IMR-90 (cell line): ENCODE measurements around the gene TSPAN31. TPM values are rescaled to one million over a fixed set of nuclear protein-coding genes. Genes with fewer than 3 reads are reported as not detected.

Experiments
- ATAC-seq: fragments of 200-7000 bp; cut with Tn5 transposase; 2 replicates; pipeline ENCODE4 v1.9.1; 2020; ENCODE audit warnings: low read depth, mild to moderate bottlenecking, moderate library complexity
- BruUV-seq: library from RNA; stranded (reverse); fragments of 400-500 nt; replicated peaks from 2 replicates; lab custom pipeline; 2021; lab: Mats Ljungman, UMichigan
- CTCF ChIA-PET: fragments of 300-600 bp; formaldehyde crosslinking; extraction: SDS; loops from one replicate; lab custom pipeline; 2021; ENCODE audit warnings: antibody characterized with exemption; lab: Yijun Ruan, JAX
- POLR2A ChIA-PET: fragments of 300-600 bp; sonication (Branson Sonifier 250); formaldehyde crosslinking; loops from one replicate; lab custom pipeline; 2022; ENCODE audit warnings: antibody characterized with exemption; ENCODE audit not compliant: unreplicated experiment; lab: Charles Lee
- DNase-seq: peaks from one replicate; pipeline ENCODE4 v3.0.0; 2013
- H2AFZ ChIP-seq: replicated peaks from 2 replicates; pipeline ENCODE3; 2013; ENCODE audit warnings: low read length, mild to moderate bottlenecking; ENCODE audit not compliant: poor library complexity
- H2AK5ac ChIP-seq: 2 replicates; pipeline ENCODE4 v1.6.1; 2013; ENCODE audit warnings: low read depth, low read length, inconsistent platforms
- H2AK9ac ChIP-seq: replicated peaks from 2 replicates; pipeline ENCODE3; 2013; ENCODE audit warnings: mild to moderate bottlenecking, low read depth, low read length, moderate library complexity; ENCODE audit not compliant: poor library complexity
- H2BK120ac ChIP-seq: 2 replicates; pipeline ENCODE4 v1.6.1; 2013; ENCODE audit warnings: low read depth, low read length, inconsistent platforms
- H2BK15ac ChIP-seq: 3 replicates; pipeline ENCODE4 v1.6.1; 2013; ENCODE audit warnings: low read depth, low read length, inconsistent platforms
- H2BK20ac ChIP-seq: 2 replicates; pipeline ENCODE4 v1.6.1; 2013; ENCODE audit warnings: low read depth, mild to moderate bottlenecking, inconsistent platforms, low read length, moderate library complexity
- H2BK5ac ChIP-seq: 2 replicates; pipeline ENCODE4 v1.6.1; 2013; ENCODE audit warnings: mild to moderate bottlenecking, low read depth, low read length, inconsistent platforms; ENCODE audit not compliant: poor library complexity, severe bottlenecking
- H3K14ac ChIP-seq: replicated peaks from 2 replicates; pipeline ENCODE4 v1.6.1; 2013; ENCODE audit warnings: low read depth, low read length, inconsistent platforms
- H3K18ac ChIP-seq: 2 replicates; pipeline ENCODE4 v1.6.1; 2013; ENCODE audit warnings: low read depth, low read length, control low read depth
- H3K23ac ChIP-seq: 2 replicates; pipeline ENCODE4 v1.6.1; 2013; ENCODE audit warnings: low read depth, low read length, inconsistent platforms
- H3K27ac ChIP-seq: 2 replicates; pipeline ENCODE4 v1.5.1; 2013; ENCODE audit warnings: mild to moderate bottlenecking, control low read depth, low read length; ENCODE audit not compliant: insufficient read depth
- H3K27me3 ChIP-seq: 2 replicates; pipeline ENCODE4 v1.6.1; 2013; ENCODE audit warnings: low read length; ENCODE audit not compliant: control insufficient read depth, insufficient read depth
- H3K36me3 ChIP-seq: 2 replicates; pipeline ENCODE4 v1.6.1; 2013; ENCODE audit warnings: low read length, mixed read lengths; ENCODE audit not compliant: control insufficient read depth, insufficient read depth
- H3K4ac ChIP-seq: 2 replicates; pipeline ENCODE4 v1.6.1; 2013; ENCODE audit warnings: low read depth, low read length, inconsistent platforms
- H3K4me1 ChIP-seq: 2 replicates; pipeline ENCODE4 v1.6.1; 2013; ENCODE audit warnings: low read length, mixed read lengths; ENCODE audit not compliant: control insufficient read depth, insufficient read depth
- H3K4me2 ChIP-seq: 2 replicates; pipeline ENCODE4 v1.6.1; 2013; ENCODE audit warnings: low read depth, mild to moderate bottlenecking, control low read depth, low read length, moderate library complexity
- H3K4me3 ChIP-seq: 2 replicates; pipeline ENCODE4 v1.5.1; 2013; ENCODE audit warnings: low read depth, mild to moderate bottlenecking, control low read depth, low read length, moderate library complexity; ENCODE audit not compliant: insufficient read depth
- H3K56ac ChIP-seq: 2 replicates; pipeline ENCODE4 v1.6.1; 2013; ENCODE audit warnings: low read length, inconsistent platforms; ENCODE audit not compliant: insufficient read depth; ENCODE audit errors: extremely low read depth
- H3K79me1 ChIP-seq, 2 experiments: 2 replicates each; pipeline ENCODE4 v1.6.1; 2013; ENCODE audit warnings: low read length in 2 of 2, inconsistent platforms in 1 of 2, low read depth in 1 of 2
- H3K9ac ChIP-seq: 2 replicates; pipeline ENCODE4 v1.6.1; 2013; ENCODE audit warnings: low read depth, low read length, control low read depth
- H3K9me1 ChIP-seq: 2 replicates; pipeline ENCODE4 v1.6.1; 2013; ENCODE audit warnings: low read length, inconsistent platforms; ENCODE audit not compliant: insufficient read depth
- H3K9me3 ChIP-seq: 2 replicates; pipeline ENCODE4 v1.6.1; 2013; ENCODE audit warnings: low read length; ENCODE audit not compliant: control insufficient read depth, insufficient read depth
- H4K20me1 ChIP-seq: 2 replicates; pipeline ENCODE4 v1.6.1; 2013; ENCODE audit warnings: low read length, inconsistent platforms; ENCODE audit not compliant: insufficient read depth
- H4K5ac ChIP-seq: 2 replicates; pipeline ENCODE4 v1.6.1; 2013; ENCODE audit warnings: mild to moderate bottlenecking, low read depth, low read length, control low read depth
- H4K8ac ChIP-seq, 2 experiments: 2 replicates each; pipeline ENCODE4 v1.6.1; 2013; ENCODE audit warnings: low read depth in 2 of 2, low read length in 2 of 2, control low read depth in 1 of 2, inconsistent platforms in 1 of 2
- H4K91ac ChIP-seq: 2 replicates; pipeline ENCODE4 v1.6.1; 2013; ENCODE audit warnings: low read depth, low read length, inconsistent platforms; ENCODE audit not compliant: insufficient read depth
- FOS ChIP-seq: fragments of 150-350 bp; IDR thresholded peaks from 2 replicates; pipeline ENCODE4 v1.6.1; 2016; ENCODE audit warnings: low read depth, low read length
- MAFK ChIP-seq: IDR thresholded peaks from 2 replicates; pipeline ENCODE4 v1.6.1; 2012; ENCODE audit warnings: low read depth, low read length, improper control_type of control experiment
- MAZ ChIP-seq: IDR thresholded peaks from 2 replicates; pipeline ENCODE4 v1.6.1; 2012; ENCODE audit warnings: low read depth, mild to moderate bottlenecking, low read length, improper control_type of control experiment, moderate library complexity, borderline replicate concordance
- MXI1 ChIP-seq: IDR thresholded peaks from 2 replicates; pipeline ENCODE4 v1.6.1; 2012; ENCODE audit warnings: low read depth, mild to moderate bottlenecking, low read length, moderate library complexity, borderline replicate concordance
- POLR2A ChIP-seq: IDR thresholded peaks from 2 replicates; pipeline ENCODE4 v1.6.1; 2012; ENCODE audit warnings: mild to moderate bottlenecking, low read depth, low read length
- RFX5 ChIP-seq: IDR thresholded peaks from 2 replicates; pipeline ENCODE4 v1.8.0; 2012; ENCODE audit warnings: low read depth, mild to moderate bottlenecking, low read length, moderate library complexity
- SMC3 ChIP-seq: fragments of 150-350 bp; IDR thresholded peaks from 2 replicates; pipeline ENCODE4 v1.6.1; 2016; ENCODE audit warnings: low read depth, mild to moderate bottlenecking, antibody characterized with exemption, low read length, moderate library complexity
- WGBS, 2 experiments: methylation state at CpG; one replicate each; pipeline versions ENCODE4 v1.1.5 to v1.1.7; 2013; ENCODE audit warnings: missing lambda C conversion rate in 2 of 2; ENCODE audit not compliant: insufficient read length in 1 of 2; ENCODE audit errors: extremely low coverage in 2 of 2; 5-methylcytosine and 5-hydroxymethylcytosine counted together
- dilution Hi-C: fragments of 300-500 bp; cut with HindIII; formaldehyde crosslinking; loops from one replicate; pipeline ENCODE4 v1.14.3; 2018; ENCODE audit warnings: low sequenced_read_pairs; ENCODE audit not compliant: unreplicated experiment
- in situ Hi-C: fragments of 300-500 bp; cut with MboI; formaldehyde crosslinking; loops from 3 replicates; pipeline ENCODE4 v1.14.3; 2019; ENCODE audit warnings: low sequenced_read_pairs, inconsistent platforms, mixed read lengths
- intact Hi-C: fragments of 100-400 bp; cut with micrococcal nuclease; formaldehyde crosslinking; loops from 2 replicates; pipeline ENCODE4 v1.10.0; 2022
- polyA plus RNA-seq, 3 experiments: library from polyadenylated mRNA; depleted of rRNA; stranded (reverse); fragments of >200 nt; gene quantifications; 2 replicates each; pipeline ENCODE4 v1.2.3, GENCODE V29; 2012; ENCODE audit warnings: low replicate concordance in 1 of 3
- total RNA-seq: library from RNA; depleted of rRNA; stranded (reverse); fragments of >200 nt; gene quantifications from 2 replicates; pipeline ENCODE4 v1.2.3, GENCODE V29; 2012

Gene TSPAN31
- total and polyA plus RNA-seq, 2 of the 4 experiments (the other 2 are of a cell fraction): 12.3 to 71.2 TPM

- Histone ChIP-seq H3K27me3 (no peaks in the 10 kb centered on the region), H3K9me3 (no peaks in the 10 kb centered on the region), H3K9ac (no peak overlapping the region), H2AFZ (no peak overlapping the region), H4K5ac (no peak overlapping the region), H3K14ac (no peak overlapping the region), H4K91ac (no peak overlapping the region), H3K23ac (no peak overlapping the region), H2BK5ac (no peak overlapping the region), H4K20me1 (no peaks in the 10 kb centered on the region), H3K56ac (no peak overlapping the region), H3K79me1 (peaks cover 14 to 24% of the 10 kb centered on the region in 2 experiments; a peak in 3 of 4 replicates), H2AK9ac (no peak overlapping the region), H2BK20ac (no peak overlapping the region), H3K9me1 (no peaks in the 10 kb centered on the region), H3K4ac (no peak overlapping the region), H3K18ac (no peak overlapping the region), H3K36me3 (peaks cover 14% of the 10 kb centered on the region), H3K4me3 (no peak overlapping the region), H4K8ac (no peak overlapping the region), H3K4me2 (no peak overlapping the region; the same call in 1 of the 2 replicates), H2BK120ac (no peak overlapping the region), H3K4me1 (0 out of 2 replicates have a peak, but pooled peaks cover 2% of the 10 kb centered on the region), H3K27ac (no peak overlapping the region), H2AK5ac (no peak overlapping the region), H2BK15ac (no peak overlapping the region)
- ATAC-seq: no peak
- dilution Hi-C loops: no loop called here
- ChIA-PET POLR2A (no interaction called here), CTCF (no interaction called here)
- in situ Hi-C loops: no loop called here
- no CpG with 5 or more reads among the region's 11 CpGs for WGBS, 2 experiments
- TF ChIP-seq POLR2A (no peak), MXI1 (no peak), RFX5 (no peak), MAFK (no peak), SMC3 (no peak), FOS (no peak), MAZ (no peak)
- no TSS peak for BruUV-seq
- intact Hi-C loops: no loop called here
- no peak for DNase-seq
Observed at GRCh38 chr12:57783861-57784260, 39.0 kb downstream of the TSPAN31 start.
